CD4-positive, CD25-positive, alpha-beta regulatory T cell (primary cell): ENCODE measurements around the gene FMNL2. TPM values are rescaled to one million over a fixed set of nuclear protein-coding genes. Genes with fewer than 3 reads are reported as not detected.

Experiments used
- ATAC-seq, 2 donors: fragments of 150-1000 bp; cut with Tn5 transposase; one replicate each; pipeline ENCODE4 v1.10.0; 2021; ENCODE audit warnings: low read depth in 2 of 2, moderate number of reproducible peaks in 2 of 2, moderate library complexity in 1 of 2
- DNase-seq, 3 donors: peaks; one replicate each; pipeline versions ENCODE4 v3.0.0 to v3.0.0-alpha.2; 2012 to 2022; ENCODE audit warnings: mixed read lengths in 1 of 3
- H3K27ac ChIP-seq: one replicate; pipeline ENCODE4 v1.7.0; 2013; ENCODE audit warnings: mild to moderate bottlenecking, low read length; ENCODE audit not compliant: insufficient read depth, poor library complexity, severe bottlenecking
- H3K27me3 ChIP-seq: one replicate; pipeline ENCODE4 v1.7.0; 2013; ENCODE audit warnings: low read length; ENCODE audit not compliant: control insufficient read depth, insufficient read depth
- H3K36me3 ChIP-seq: one replicate; pipeline ENCODE4 v1.7.0; 2013; ENCODE audit warnings: mild to moderate bottlenecking, low read length, moderate library complexity; ENCODE audit not compliant: control insufficient read depth, insufficient read depth
- H3K4me1 ChIP-seq: 2 replicates; pipeline ENCODE4 v1.7.0; 2013; ENCODE audit warnings: mild to moderate bottlenecking, low read length; ENCODE audit not compliant: insufficient read depth, control insufficient read depth, poor library complexity, severe bottlenecking
- H3K4me3 ChIP-seq: one replicate; pipeline ENCODE4 v1.7.0; 2013; ENCODE audit warnings: low read depth, mild to moderate bottlenecking, low read length, moderate library complexity
- H3K9me3 ChIP-seq, 2 experiments: 1 replicate in 1 of 2; 2 replicates in 1 of 2; pipeline ENCODE4 v1.7.0; 2013; ENCODE audit warnings: low read length in 2 of 2, mild to moderate bottlenecking in 1 of 2, moderate library complexity in 1 of 2; ENCODE audit not compliant: control insufficient read depth in 2 of 2
- H3K27ac Mint-ChIP-seq, 3 donors: one replicate each; pipeline ENCODE4 v1.8.0; 2020 to 2022; ENCODE audit warnings: mild to moderate bottlenecking in 3 of 3, mixed read lengths in 3 of 3, moderate library complexity in 2 of 3
- H3K27me3 Mint-ChIP-seq: one replicate; pipeline ENCODE4 v1.8.0; 2022; ENCODE audit warnings: mild to moderate bottlenecking, mixed read lengths
- H3K36me3 Mint-ChIP-seq: one replicate; pipeline ENCODE4 v1.8.0; 2020; ENCODE audit warnings: mixed read lengths
- H3K4me1 Mint-ChIP-seq, 4 donors: one replicate each; pipeline ENCODE4 v1.8.0; 2020 to 2022; ENCODE audit warnings: mixed read lengths in 4 of 4, mild to moderate bottlenecking in 1 of 4
- H3K4me3 Mint-ChIP-seq, 4 donors: one replicate each; pipeline ENCODE4 v1.8.0; 2020 to 2022; ENCODE audit warnings: mild to moderate bottlenecking in 4 of 4, mixed read lengths in 4 of 4, moderate library complexity in 3 of 4
- H3K9me3 Mint-ChIP-seq, 7 donors: one replicate each; pipeline ENCODE4 v1.8.0; 2020 to 2022; ENCODE audit warnings: mixed read lengths in 7 of 7, mild to moderate bottlenecking in 3 of 7, moderate library complexity in 2 of 7
- polyA plus RNA-seq, 4 donors: library from polyadenylated mRNA; unstranded; fragments of 300-500 nt; fragmentation: Illumina TruSeq; gene quantifications; one replicate each; pipeline ENCODE4 v1.2.3, GENCODE V29; 2021
- total RNA-seq: library from RNA; stranded (reverse); gene quantifications from one replicate; pipeline ENCODE4 v1.2.3, GENCODE V29; 2022

The FMNL2 gene
- total and polyA plus RNA-seq, 5 donors from 2014 or later: 0.07 to 0.30 (median 0.14) TPM; not detected in 1

- Mint-ChIP-seq H3K4me1 (no peaks in the 10 kb centered on the region), H3K9me3 (no peaks in the 10 kb centered on the region), H3K4me3 (no peak overlapping the region), H3K36me3 (no peaks in the 10 kb centered on the region), H3K27me3 (peaks cover 15% of the 10 kb centered on the region), H3K27ac (no peak overlapping the region)
- Histone ChIP-seq H3K4me1 (no peaks in the 10 kb centered on the region), H3K36me3 (no peaks in the 10 kb centered on the region), H3K27ac (no peak overlapping the region), H3K9me3 (no peaks in the 10 kb centered on the region), H3K4me3 (no peak overlapping the region), H3K27me3 (no peaks in the 10 kb centered on the region)
- ATAC-seq (no peak), DNase-seq (no peak)
Observed at GRCh38 chr2:152432765-152433164, 97.8 kb downstream of the FMNL2 start.

GRCh38 chr2:152433289-152433688 is 98.3 kb downstream of the FMNL2 start:
- Mint-ChIP-seq H3K36me3 (no peaks in the 10 kb centered on the region), H3K4me1 (no peaks in the 10 kb centered on the region), H3K9me3 (no peaks in the 10 kb centered on the region), H3K4me3 (no peak overlapping the region), H3K27ac (no peak overlapping the region), H3K27me3 (peaks cover 11% of the 10 kb centered on the region)
- Histone ChIP-seq H3K9me3 (no peaks in the 10 kb centered on the region), H3K27ac (no peak overlapping the region), H3K36me3 (no peaks in the 10 kb centered on the region), H3K27me3 (no peaks in the 10 kb centered on the region), H3K4me3 (no peak overlapping the region), H3K4me1 (no peaks in the 10 kb centered on the region)
- ATAC-seq: no peak
- DNase-seq: no peak

GRCh38 chr2:152433791-152434190 is 98.8 kb downstream of the FMNL2 start:
- no peaks in the 10 kb centered on the region for H3K4me1 Mint-ChIP-seq
- Histone ChIP-seq H3K36me3 (no peaks in the 10 kb centered on the region), H3K9me3 (no peaks in the 10 kb centered on the region), H3K4me3 (no peak overlapping the region), H3K27me3 (no peaks in the 10 kb centered on the region), H3K27ac (no peak overlapping the region), H3K4me1 (no peaks in the 10 kb centered on the region)
- H3K9me3 Mint-ChIP-seq: no peaks in the 10 kb centered on the region
- no peak for ATAC-seq
- DNase-seq: no peak
- H3K4me3 Mint-ChIP-seq: no peak overlapping the region
- H3K36me3 Mint-ChIP-seq: no peaks in the 10 kb centered on the region
- peaks cover 11% of the 10 kb centered on the region for H3K27me3 Mint-ChIP-seq
- no peak overlapping the region for H3K27ac Mint-ChIP-seq

- DNase-seq: no peak
- H3K36me3 Mint-ChIP-seq: no peaks in the 10 kb centered on the region
- H3K4me3 Mint-ChIP-seq: no peak overlapping the region
- Histone ChIP-seq H3K4me1 (no peaks in the 10 kb centered on the region), H3K36me3 (no peaks in the 10 kb centered on the region), H3K9me3 (no peaks in the 10 kb centered on the region), H3K27me3 (no peaks in the 10 kb centered on the region), H3K4me3 (no peak overlapping the region), H3K27ac (no peak overlapping the region)
- no peak overlapping the region for H3K27ac Mint-ChIP-seq
- no peaks in the 10 kb centered on the region for H3K9me3 Mint-ChIP-seq
- H3K4me1 Mint-ChIP-seq: no peaks in the 10 kb centered on the region
- peaks cover 11% of the 10 kb centered on the region for H3K27me3 Mint-ChIP-seq
- no peak for ATAC-seq
Observed at GRCh38 chr2:152434395-152435182, 99.6 kb downstream of the FMNL2 start.

- Mint-ChIP-seq H3K27ac (no peak overlapping the region), H3K27me3 (peaks cover 11% of the 10 kb centered on the region), H3K4me3 (no peak overlapping the region), H3K36me3 (no peaks in the 10 kb centered on the region), H3K9me3 (peaks cover 0 to under 1% (median 0%) of the 10 kb centered on the region in 7 donors), H3K4me1 (no peaks in the 10 kb centered on the region)
- ATAC-seq (no peak), DNase-seq (no peak)
- Histone ChIP-seq H3K4me1 (no peaks in the 10 kb centered on the region), H3K36me3 (no peaks in the 10 kb centered on the region), H3K4me3 (no peak overlapping the region), H3K9me3 (no peaks in the 10 kb centered on the region), H3K27ac (no peak overlapping the region), H3K27me3 (no peaks in the 10 kb centered on the region)
Observed at GRCh38 chr2:152436148-152436547, 101.2 kb downstream of the FMNL2 start.

GRCh38 chr2:152437276-152438108 is 102.5 kb downstream of the FMNL2 start:
- no peak overlapping the region for H3K27ac Mint-ChIP-seq
- no peak for ATAC-seq

GRCh38 chr2:152440049-152440448 is 105.1 kb downstream of the FMNL2 start:
- peaks cover 10% of the 10 kb centered on the region for H3K27me3 Mint-ChIP-seq
- no peaks in the 10 kb centered on the region for H3K4me1 ChIP-seq
- DNase-seq (no peak), ATAC-seq (no peak)
- peaks cover 0 to 3% (median 0%) of the 10 kb centered on the region in 7 donors for H3K9me3 Mint-ChIP-seq
- H3K36me3 ChIP-seq: no peaks in the 10 kb centered on the region
- H3K4me3 Mint-ChIP-seq: no peak overlapping the region
- H3K4me1 Mint-ChIP-seq: no peaks in the 10 kb centered on the region
- H3K27me3 ChIP-seq: no peaks in the 10 kb centered on the region
- no peaks in the 10 kb centered on the region for H3K36me3 Mint-ChIP-seq
- H3K4me3 ChIP-seq: no peak overlapping the region
- H3K9me3 ChIP-seq: no peaks in the 10 kb centered on the region
- no peak overlapping the region for H3K27ac Mint-ChIP-seq
- H3K27ac ChIP-seq: no peak overlapping the region

More at GRCh38 chr2:152437276-152438108, 102.5 kb downstream of the FMNL2 start:
- Mint-ChIP-seq H3K4me3 (no peak overlapping the region), H3K27me3 (peaks cover 5% of the 10 kb centered on the region), H3K4me1 (no peaks in the 10 kb centered on the region), H3K36me3 (no peaks in the 10 kb centered on the region), H3K9me3 (peaks cover 0 to 1% (median 0%) of the 10 kb centered on the region in 7 donors)
- no peaks in the 10 kb centered on the region for H3K9me3 ChIP-seq
- no peaks in the 10 kb centered on the region for H3K27me3 ChIP-seq
- H3K36me3 ChIP-seq: no peaks in the 10 kb centered on the region
- no peak overlapping the region for H3K4me3 ChIP-seq
- H3K27ac ChIP-seq: no peak overlapping the region
- no peak for DNase-seq
- H3K4me1 ChIP-seq: no peaks in the 10 kb centered on the region
